ENCODE measurements around the gene KIF21B.
"Not testable (repeated sequence)": the region's sequence is repeated elsewhere in the genome, so short reads cannot be mapped to it uniquely, and the experiment has no call there.

The KIF21B gene

GRCh38 chr1:200934676-200935245, 88.8 kb downstream of the KIF21B start:
- H4K20me1 ChIP-seq = no peaks in the 10 kb centered on the region
- H3K9ac ChIP-seq = no peak overlapping the region
- peaks cover 0 to 48% (median 8%) of the 10 kb centered on the region in 11 experiments; a peak in 13 of 22 replicates for H3K9me3 ChIP-seq (replicated peaks in 1 of 11)
- no peak overlapping the region for H3K4me2 ChIP-seq
- no peaks in the 10 kb centered on the region for H3K27me3 ChIP-seq
- H3K4me3 ChIP-seq = no peak overlapping the region
- peaks cover 12 to 38% (median 26%) of the 10 kb centered on the region in 10 experiments; a peak in 18 of 20 replicates for H3K4me1 ChIP-seq
- TF ChIP-seq Cebpa-rat (IDR thresholded peaks at IDR 0.05) = no peak
- H3K27ac ChIP-seq = peak overlapping the region in 2 of 11 experiments; percentile 80 to 83; a peak in 3 of 22 replicates
- peaks cover 0 to 4% (median 0%) of the 10 kb centered on the region in 11 experiments; a peak in 1 of 22 replicates for H3K36me3 ChIP-seq

- H3K4me1 ChIP-seq = peaks cover 0 to 23% (median under 1%) of the 10 kb centered on the region in 10 experiments; a peak in 7 of 20 replicates
- H3K4me2 ChIP-seq = no peak overlapping the region
- peaks cover 0 to 4% (median 0%) of the 10 kb centered on the region in 11 experiments; a peak in 1 of 22 replicates for H3K36me3 ChIP-seq
- no peak for TF ChIP-seq Cebpa-rat (IDR thresholded peaks at IDR 0.05)
- no peak overlapping the region for H3K27ac ChIP-seq
- no peak overlapping the region for H3K4me3 ChIP-seq
- peaks cover 0 to 33% (median 8%) of the 10 kb centered on the region in 11 experiments; a peak in 11 of 22 replicates for H3K9me3 ChIP-seq (replicated peaks in 1 of 11)
- H3K27me3 ChIP-seq = no peaks in the 10 kb centered on the region
- H4K20me1 ChIP-seq = no peaks in the 10 kb centered on the region
- H3K9ac ChIP-seq = no peak overlapping the region
Observed at GRCh38 chr1:200931776-200932175, 91.7 kb downstream of the KIF21B start.

- not testable (repeated sequence) for H3K27ac ChIP-seq, H3K9ac ChIP-seq
- peaks cover 5 to 35% (median 14%) of the 10 kb centered on the region in 10 experiments; a peak in 17 of 20 replicates for H3K4me1 ChIP-seq
Observed at GRCh38 chr1:200930285-200930684, 93.2 kb downstream of the KIF21B start.

GRCh38 chr1:200929530-200930278, 93.8 kb downstream of the KIF21B start:
- no peak overlapping the region for H3K9ac ChIP-seq
- H3K27ac ChIP-seq = no peak overlapping the region
- no peaks in the 10 kb centered on the region for H3K27me3 ChIP-seq
- H3K4me3 ChIP-seq = no peak overlapping the region
- peaks cover 0 to 4% (median 0%) of the 10 kb centered on the region in 11 experiments; a peak in 1 of 22 replicates for H3K36me3 ChIP-seq
- no peak for TF ChIP-seq Cebpa-rat (IDR thresholded peaks at IDR 0.05)
- peak overlapping the region in 5 of 11 experiments; percentile 7 to 35 (median 24); a peak in 7 of 22 replicates for H3K4me2 ChIP-seq
- H3K4me1 ChIP-seq = peaks cover 5 to 37% (median 15%) of the 10 kb centered on the region in 10 experiments; a peak in 17 of 20 replicates
- peaks cover 0 to 26% (median 8%) of the 10 kb centered on the region in 11 experiments; a peak in 11 of 22 replicates for H3K9me3 ChIP-seq (replicated peaks in 1 of 11)
- no peaks in the 10 kb centered on the region for H4K20me1 ChIP-seq

More at GRCh38 chr1:200930285-200930684, 93.2 kb downstream of the KIF21B start:
- H4K20me1 ChIP-seq, H3K36me3 ChIP-seq, H3K27me3 ChIP-seq, H3K4me3 ChIP-seq: not testable (repeated sequence)
- Histone ChIP-seq H3K4me2 (0 out of 22 replicates have a peak overlapping the region, but pooled peaks of 1 of the 11 experiments have one; percentile 24), H3K9me3 (replicated peaks in 1 of 11) (peaks cover 0 to 26% (median 8%) of the 10 kb centered on the region in 11 experiments; a peak in 11 of 22 replicates)

GRCh38 chr1:200925831-200926230, 97.7 kb downstream of the KIF21B start:
- H3K4me1 ChIP-seq = peaks cover 5 to 52% (median 22%) of the 10 kb centered on the region in 10 experiments; a peak in 18 of 20 replicates
- peaks cover 0 to 5% (median 1%) of the 10 kb centered on the region in 11 experiments; a peak in 9 of 22 replicates for H3K9me3 ChIP-seq (replicated peaks in 1 of 11)
- no peaks in the 10 kb centered on the region for H4K20me1 ChIP-seq
- H3K9ac ChIP-seq = no peak overlapping the region
- no peak overlapping the region for H3K27ac ChIP-seq
- no peaks in the 10 kb centered on the region for H3K36me3 ChIP-seq
- peak overlapping the region in 10 of 11 experiments; percentile 3 to 60 (median 38); a peak in 16 of 22 replicates for H3K4me2 ChIP-seq
- no peak overlapping the region for H3K4me3 ChIP-seq
- H3K27me3 ChIP-seq = no peaks in the 10 kb centered on the region
- TF ChIP-seq Cebpa-rat (IDR thresholded peaks at IDR 0.05) = peak in 3 of 11 experiments; percentile 10 to 30 (median 12); a peak in 1 of 22 replicates

GRCh38 chr1:200923601-200924000, 99.9 kb downstream of the KIF21B start:
- H3K9ac ChIP-seq = no peak overlapping the region
- no peak overlapping the region for H3K4me2 ChIP-seq
- no peak for TF ChIP-seq Cebpa-rat (IDR thresholded peaks at IDR 0.05)
- no peaks in the 10 kb centered on the region for H3K36me3 ChIP-seq
- no peak overlapping the region for H3K27ac ChIP-seq
- peaks cover 13 to 49% (median 31%) of the 10 kb centered on the region in 10 experiments; a peak in 19 of 20 replicates for H3K4me1 ChIP-seq
- no peaks in the 10 kb centered on the region for H4K20me1 ChIP-seq
- no peaks in the 10 kb centered on the region for H3K9me3 ChIP-seq (replicated peaks in 1 of 11)
- H3K4me3 ChIP-seq = no peak overlapping the region
- no peaks in the 10 kb centered on the region for H3K27me3 ChIP-seq

- H3K4me3 ChIP-seq = no peak overlapping the region
- no peaks in the 10 kb centered on the region for H4K20me1 ChIP-seq
- H3K27ac ChIP-seq = 0 out of 22 replicates have a peak overlapping the region, but pooled peaks of 1 of the 11 experiments have one; percentile 13
- no peaks in the 10 kb centered on the region for H3K9me3 ChIP-seq (replicated peaks in 1 of 11)
- H3K4me2 ChIP-seq = peak overlapping the region in 10 of 11 experiments; percentile 33 to 62 (median 46); a peak in 14 of 22 replicates
- no peak for TF ChIP-seq Cebpa-rat (IDR thresholded peaks at IDR 0.05)
- no peaks in the 10 kb centered on the region for H3K27me3 ChIP-seq
- H3K36me3 ChIP-seq = no peaks in the 10 kb centered on the region
- peaks cover 13 to 49% (median 32%) of the 10 kb centered on the region in 10 experiments; a peak in 19 of 20 replicates for H3K4me1 ChIP-seq
- no peak overlapping the region for H3K9ac ChIP-seq
Observed at GRCh38 chr1:200922406-200922805, 101.1 kb downstream of the KIF21B start.

- H3K27ac ChIP-seq = no peak overlapping the region
- no peak overlapping the region for H3K9ac ChIP-seq
- no peaks in the 10 kb centered on the region for H3K9me3 ChIP-seq (replicated peaks in 1 of 11)
- no peaks in the 10 kb centered on the region for H3K27me3 ChIP-seq
- no peak for TF ChIP-seq Cebpa-rat (IDR thresholded peaks at IDR 0.05)
- no peak overlapping the region for H3K4me3 ChIP-seq
- no peaks in the 10 kb centered on the region for H4K20me1 ChIP-seq
- peak overlapping the region in 4 of 11 experiments; percentile 46 to 62 (median 51); a peak in 2 of 22 replicates for H3K4me2 ChIP-seq
- H3K4me1 ChIP-seq = peaks cover 13 to 53% (median 36%) of the 10 kb centered on the region in 10 experiments; a peak in 19 of 20 replicates
- H3K36me3 ChIP-seq = no peaks in the 10 kb centered on the region
Observed at GRCh38 chr1:200921571-200922110, 101.9 kb downstream of the KIF21B start.

Measured in BLaER1 treated with 17β-estradiol and CSF1 and Interleukin-3, amounts not matched to agents 10 nM and 100 nM (cell line).